HEK293T (cell line): ENCODE data around the gene FBXO15.

Experiments used
- BHLHE40 ChIP-seq: fragments of 450-650 bp; IDR thresholded peaks from 2 replicates; pipeline ENCODE4 v1.6.1; 2016; ENCODE audit warnings: mild to moderate bottlenecking, moderate library complexity, borderline replicate concordance
- FOXK2 ChIP-seq: fragments of 450-650 bp; IDR thresholded peaks from 2 replicates; pipeline ENCODE4 v1.6.1; 2016; ENCODE audit warnings: mild to moderate bottlenecking
- FOXM1 ChIP-seq: fragments of 450-650 bp; IDR thresholded peaks from 2 replicates; pipeline ENCODE4 v1.6.1; 2017; ENCODE audit warnings: mild to moderate bottlenecking, borderline replicate concordance
- SP1 ChIP-seq: fragments of 450-650 bp; IDR thresholded peaks from 2 replicates; pipeline ENCODE4 v1.6.1; 2017
- ZNF384 ChIP-seq: fragments of 450-650 bp; IDR thresholded peaks from 2 replicates; pipeline ENCODE4 v1.6.1; 2016

- no peak for TF ChIP-seq FOXK2
- TF ChIP-seq ZNF384 = no peak
- no peak for TF ChIP-seq FOXM1
- TF ChIP-seq BHLHE40 = no peak
- TF ChIP-seq SP1 = no peak
Measured at GRCh38 chr18:74141667-74142066, 6.0 kb downstream of the FBXO15 start.
